ENCODE measurements around the gene GABBR2. TPM values are rescaled to one million over a fixed set of nuclear protein-coding genes. Genes with fewer than 3 reads are reported as not detected.

The GABBR2 gene
- total and polyA plus RNA-seq, 2 of the 8 experiments (the other 6 are each of a cell fraction or from before 2014, with no cell fraction given): 0.50 to 1.2 TPM

- TF ChIP-seq USF2 (IDR thresholded peaks at IDR 0.05; ENCODE audit: low read length) (peak; percentile 13; the same call in 1 of the 2 replicates), POLR2AphosphoS5 (IDR thresholded peaks at IDR 0.05; ENCODE audit: low read depth, low read length) (no peak)
- Histone ChIP-seq H3K9ac (replicated peaks in 1 of 4; ENCODE audit: extremely low read depth in 1 of 4, low read depth in 3 of 4, low read length in 3 of 4) (no peak overlapping the region), H2BK20ac (ENCODE audit: low read length) (0 out of 2 replicates have a peak overlapping the region, but pooled peaks have one; percentile 18), H2BK5ac (ENCODE audit: low read depth, low read length) (no peak overlapping the region), H3K18ac (ENCODE audit: extremely low read depth, low read length) (no peak overlapping the region), H3K79me2 (ENCODE audit: control insufficient read depth in 1 of 2, insufficient read depth in 2 of 2, low read length in 2 of 2) (no peaks in the 10 kb centered on the region), H3K27me3 (replicated peaks in 1 of 4; ENCODE audit: control insufficient read depth in 3 of 4, extremely low read depth in 1 of 4, insufficient read depth in 3 of 4, low read length in 3 of 4) (no peaks in the 10 kb centered on the region), H4K91ac (replicated peaks; ENCODE audit: insufficient read length, low read length) (no peak overlapping the region), H4K5ac (ENCODE audit: insufficient read length, low read depth, low read length) (no peak overlapping the region), H3K27ac (ENCODE audit: low read depth, low read length) (no peak overlapping the region), H2AFZ (ENCODE audit: low read length) (no peak overlapping the region), H2AK5ac (ENCODE audit: low read depth, low read length) (no peak overlapping the region), H4K20me1 (replicated peaks in 1 of 2; ENCODE audit: control insufficient read depth in 1 of 2, insufficient read depth in 2 of 2, low read length in 2 of 2) (peaks cover 0 to 1% of the 10 kb centered on the region in 2 experiments), H3K23me2 (ENCODE audit: low read depth, low read length) (no peaks in the 10 kb centered on the region), H3K36me3 (ENCODE audit: control insufficient read depth in 2 of 4, insufficient read depth in 4 of 4, low read length in 3 of 4) (no peaks in the 10 kb centered on the region), H3K56ac (replicated peaks; ENCODE audit: insufficient read length, low read depth, low read length) (no peak overlapping the region), H2BK15ac (ENCODE audit: low read length) (no peak overlapping the region), H3K14ac (ENCODE audit: insufficient read length) (no peak overlapping the region), H3K4me1 (replicated peaks in 1 of 4; ENCODE audit: control insufficient read depth in 3 of 4, insufficient read depth in 4 of 4, low read length in 3 of 4) (no peaks in the 10 kb centered on the region), H3K9me3 (ENCODE audit: insufficient read depth in 2 of 2, low read depth in 1 of 2, low read length in 1 of 2) (no peaks in the 10 kb centered on the region), H3K4me3 (ENCODE audit: extremely low read depth in 1 of 4, insufficient read depth in 2 of 4, low read depth in 3 of 4, low read length in 4 of 4) (no peak overlapping the region), H3K23ac (ENCODE audit: insufficient read length) (no peak overlapping the region), H2BK12ac (ENCODE audit: low read depth, low read length) (no peak overlapping the region), H4K8ac (ENCODE audit: extremely low read depth, insufficient read depth, low read length) (no peak overlapping the region), H2BK120ac (replicated peaks; ENCODE audit: low read depth, low read length) (no peak overlapping the region), H3K4me2 (ENCODE audit: insufficient read depth in 1 of 2, low read depth in 2 of 2, low read length in 2 of 2) (no peak overlapping the region), H3K79me1 (ENCODE audit: low read depth, low read length) (no peaks in the 10 kb centered on the region; the same call in 1 of the 2 replicates), H3K4ac (replicated peaks; ENCODE audit: insufficient read length, low read depth, low read length) (no peak overlapping the region)
- DNase-seq (ENCODE audit: low read depth in 1 of 2, low spot score in 2 of 2): no peak
- 96% methylated on average over 3 of the region's 3 CpGs; no CpG with 5 or more reads in 1 of the 2 experiments for WGBS, 2 experiments (ENCODE audit: extremely low coverage in 1 of 2, insufficient coverage in 1 of 2, insufficient read length in 1 of 2, insufficient replicate concordance in 2 of 2, low coverage in 1 of 2, low lambda C conversion rate in 2 of 2, missing lambda C conversion rate in 1 of 2)
- CTCF ChIA-PET (ENCODE audit: partially characterized antibody): interaction anchor here (4.5 kb wide), 1 partner anchor 10 kb away, joined by 17 read pairs; no protein-coding TSS in a partner anchor
- POLR2A ChIA-PET (ENCODE audit: partially characterized antibody): no interaction called here
- no peak for FAIRE-seq
These were observed 382.1 kb downstream of the GABBR2 start for GRCh38 chr9:98326459-98327248.

Measured in H1 (cell line).